HG03575 (cell line): Measurements from ENCODE around the gene DNAJB12.
"Not testable (repeated sequence)": the region's sequence is repeated elsewhere in the genome, so short reads cannot be mapped to it uniquely, and the experiment has no call there.

Experiments used
- ATAC-seq: cut with Tn5 transposase; IDR thresholded peaks from one replicate; pipeline ENCODE4 v1.9.1; 2021; ENCODE audit not compliant: unreplicated experiment, insufficient number of reproducible peaks, low FRiP score; ENCODE audit errors: extremely low read depth

DNAJB12 gene

DNA sequence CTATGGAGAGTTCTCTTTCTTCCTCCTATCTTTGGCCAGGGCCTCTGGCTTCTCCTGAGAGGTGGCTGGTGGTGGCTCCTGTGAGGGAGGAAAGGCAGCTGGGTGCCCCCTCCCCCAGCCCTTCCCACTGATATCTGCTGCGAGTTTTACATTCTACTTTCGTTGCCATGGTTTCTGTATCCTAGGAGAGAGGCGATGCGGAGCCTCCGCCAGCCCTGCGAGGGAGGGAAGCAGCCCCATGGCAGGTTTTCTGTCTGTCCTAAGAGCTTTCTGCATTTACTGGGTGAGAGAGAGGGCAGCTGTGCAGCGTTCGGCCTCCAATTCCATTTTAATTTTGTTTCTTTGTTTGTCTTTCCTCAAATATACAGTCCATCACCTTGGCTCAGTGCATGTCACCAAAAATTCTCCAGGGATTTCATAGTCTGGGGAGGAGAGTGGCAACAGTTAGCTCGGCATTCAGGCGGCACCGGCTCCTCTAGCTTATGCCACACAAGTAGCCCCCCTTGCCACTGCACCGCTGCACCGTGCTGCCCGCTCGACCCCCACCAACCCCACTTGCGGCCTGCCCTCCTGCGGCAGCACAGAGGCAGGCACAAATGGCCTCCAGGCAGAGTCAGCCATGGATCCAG lies 20.4 kb downstream of the DNAJB12 start:
- ATAC-seq, result no peak

DNA sequence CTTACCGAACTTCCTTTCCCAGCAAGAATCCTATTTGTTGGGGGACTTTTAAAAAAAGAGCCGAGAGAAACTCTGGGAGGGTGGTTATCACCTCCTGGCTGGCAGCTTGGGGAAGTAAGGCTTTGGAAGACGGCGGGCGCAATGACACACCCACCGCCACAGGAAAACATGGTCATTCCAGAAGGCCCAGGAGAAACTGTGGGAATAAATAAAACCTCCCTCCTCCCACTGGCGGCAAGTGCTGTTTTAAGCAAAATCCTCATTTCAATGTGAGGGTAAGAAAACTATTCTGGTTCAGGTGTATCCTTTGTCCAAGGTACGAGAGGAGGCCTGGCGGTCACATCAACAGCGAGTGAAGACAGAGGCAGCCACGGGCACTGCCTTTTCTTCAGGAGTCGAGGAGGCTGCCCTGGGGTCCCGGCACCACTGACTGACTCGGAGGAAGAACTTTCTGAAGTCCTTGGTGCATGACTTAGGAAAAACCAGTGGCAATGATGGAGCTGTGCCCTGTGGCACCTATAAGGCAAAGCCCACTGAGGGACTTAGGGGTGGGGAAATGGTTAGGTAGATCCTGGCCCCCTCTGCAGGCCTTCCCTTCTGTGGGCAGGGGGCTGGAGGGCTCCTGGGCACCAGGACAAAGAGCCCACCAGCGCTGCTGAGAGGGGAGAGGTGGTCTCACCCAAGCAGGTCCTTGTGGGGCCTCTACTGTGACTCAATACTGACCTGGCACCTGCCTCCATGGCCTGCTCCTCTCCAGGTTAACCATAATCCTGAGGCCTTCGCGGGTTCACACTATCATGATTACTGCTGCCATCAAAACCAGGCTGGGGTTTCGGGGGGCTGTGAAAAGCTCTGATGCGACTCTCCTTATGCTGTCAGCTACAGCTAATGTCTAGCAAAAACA lies 21.4 kb downstream of the DNAJB12 start:
- ATAC-seq, result no peak

DNA sequence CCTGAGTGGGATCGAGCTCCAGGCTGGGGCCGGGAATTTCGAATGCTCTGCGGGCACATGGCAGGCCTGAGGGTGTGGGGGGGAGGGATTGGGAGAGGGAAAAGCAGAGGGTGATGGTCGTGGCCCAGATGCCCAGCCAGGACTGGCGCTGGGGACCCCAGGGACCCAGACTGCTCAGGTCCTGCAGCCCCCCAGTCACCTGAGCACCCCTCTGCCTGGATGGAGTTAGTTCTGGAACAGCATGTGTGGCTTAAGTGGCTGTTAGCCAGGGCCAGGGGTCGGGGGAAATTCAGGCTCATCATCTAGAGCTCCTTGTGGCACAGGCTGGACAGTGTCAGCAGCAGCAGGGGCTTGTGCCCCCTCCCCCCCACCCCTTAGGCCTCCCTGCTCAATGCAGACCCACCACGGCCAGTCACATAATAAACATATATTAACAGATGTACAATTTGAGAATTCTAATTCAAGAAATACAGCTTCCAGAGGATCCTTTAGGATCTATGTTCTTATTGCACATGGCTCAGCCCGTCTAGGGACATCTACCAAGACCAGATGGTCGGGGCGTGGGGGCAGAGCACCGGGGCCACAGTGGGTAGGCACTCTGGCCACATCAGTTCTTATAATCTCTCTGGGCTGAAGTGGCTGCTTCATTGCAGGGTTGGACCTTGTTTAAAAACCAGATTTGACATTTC lies 22.2 kb downstream of the DNAJB12 start:
- no peak for ATAC-seq

DNA sequence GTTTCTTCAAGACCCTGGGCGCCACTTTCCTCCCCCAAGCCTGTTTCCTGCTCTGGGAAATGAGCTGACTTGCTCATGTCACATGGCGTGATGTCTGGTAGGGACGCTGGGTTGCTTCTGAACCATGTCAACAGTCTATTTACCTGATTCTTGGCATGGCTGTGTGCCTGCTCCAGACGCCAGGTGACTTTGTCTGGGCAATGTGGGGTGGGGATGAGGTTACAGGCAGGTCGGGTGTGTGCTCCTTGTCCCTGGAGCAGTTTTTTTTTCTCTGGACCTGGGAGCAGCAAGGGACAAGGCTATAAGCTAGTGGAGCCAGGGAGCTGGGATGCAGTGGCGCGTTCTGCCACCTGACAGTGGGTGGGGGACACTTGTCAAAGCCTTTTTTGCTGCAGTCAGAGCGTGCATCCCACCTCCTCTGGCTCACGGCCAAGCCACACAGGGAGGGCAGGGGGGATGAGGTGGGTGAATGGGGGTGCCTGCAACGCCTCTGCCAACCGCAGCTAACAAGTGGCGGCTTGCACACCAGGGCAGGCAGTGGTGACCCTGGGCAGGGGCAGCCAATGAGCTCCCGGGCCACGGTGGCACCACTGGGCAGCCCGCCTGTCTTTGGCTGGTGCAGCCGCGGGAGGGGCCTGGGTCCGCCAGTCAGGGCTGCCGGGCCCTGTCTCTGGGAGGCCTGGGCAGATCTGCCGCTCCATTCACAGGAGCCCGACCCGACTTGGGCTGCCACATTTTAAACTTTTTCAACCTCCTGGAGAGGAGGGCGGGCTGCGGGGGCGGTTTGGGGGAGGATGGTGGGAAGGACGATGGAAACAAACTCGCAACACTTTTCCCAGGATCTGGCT lies 22.9 kb downstream of the DNAJB12 start:
- no peak for ATAC-seq

DNA sequence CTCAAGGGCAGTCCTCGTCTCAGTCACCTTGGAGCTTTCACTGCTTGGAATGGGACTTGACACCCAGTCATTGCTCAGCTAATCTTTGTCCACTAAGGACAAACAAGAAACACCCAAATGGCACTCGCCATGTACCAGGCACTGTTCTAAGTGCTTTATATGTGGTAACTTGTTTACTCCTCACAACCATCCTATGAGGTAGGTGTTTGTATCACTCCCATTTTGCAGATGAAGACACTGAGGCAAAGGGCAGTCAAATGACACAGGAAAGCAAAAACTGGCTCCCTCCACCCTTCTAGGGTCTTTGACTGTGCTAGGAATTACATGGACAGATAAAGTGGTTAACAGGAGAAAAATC lies 24.7 kb downstream of the DNAJB12 start:
- ATAC-seq, result no peak

DNA sequence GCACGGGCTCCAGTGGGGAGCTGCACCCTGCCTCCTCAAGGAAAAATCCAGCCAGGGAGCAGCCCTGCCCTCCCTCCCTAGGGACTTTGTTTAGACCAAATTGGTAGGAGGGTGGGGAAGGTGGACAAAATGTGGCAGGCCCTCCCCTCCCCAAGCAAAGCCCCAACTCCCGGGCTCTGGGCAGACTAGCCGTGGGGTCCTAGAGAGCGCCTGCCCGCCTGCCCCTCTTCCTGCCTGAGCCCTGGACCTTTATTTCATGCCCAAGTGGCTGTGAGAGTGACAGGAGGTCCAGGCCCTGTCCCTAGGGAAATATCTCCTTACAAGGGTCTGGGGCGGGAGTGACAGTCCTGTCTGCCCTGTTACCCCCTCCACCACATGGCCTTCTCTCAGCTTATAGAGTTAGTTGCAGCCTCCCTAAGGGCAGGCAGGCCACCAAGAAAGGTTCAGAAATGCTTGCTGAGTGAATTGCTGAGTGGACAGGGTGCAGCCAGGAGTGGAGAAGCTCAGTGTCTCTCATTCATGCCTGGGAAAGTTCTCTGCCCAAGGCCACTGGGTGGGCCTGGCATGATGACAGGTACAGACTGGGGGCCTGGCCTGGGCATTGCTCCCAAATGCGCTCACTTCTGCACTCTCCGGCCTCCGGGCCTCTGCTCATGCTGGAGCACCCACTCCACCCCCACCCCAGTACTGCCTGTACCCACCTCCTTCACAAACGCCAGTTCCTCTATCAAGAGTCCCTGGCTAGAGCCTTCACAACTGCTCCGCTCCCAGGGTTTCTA lies 25.2 kb downstream of the DNAJB12 start:
- no peak for ATAC-seq

DNA sequence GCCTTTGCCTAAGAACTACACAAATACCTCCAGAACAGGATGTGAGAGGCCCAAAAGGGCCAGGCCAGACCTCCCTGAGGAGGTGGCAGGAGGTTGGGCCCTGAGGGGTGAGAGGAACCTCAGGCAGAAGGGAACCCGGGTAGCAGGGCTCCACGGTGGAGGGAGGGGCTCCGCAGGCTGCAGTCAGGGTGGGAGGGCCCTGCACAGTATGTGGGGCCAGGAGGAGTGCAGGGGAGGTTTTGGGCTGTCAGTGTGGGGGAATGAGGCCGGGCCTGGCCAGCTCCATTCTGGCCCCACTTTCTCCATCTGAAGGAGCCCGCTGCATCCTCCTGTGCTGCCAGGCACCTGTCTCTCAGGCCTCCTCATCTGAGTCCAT lies 25.9 kb downstream of the DNAJB12 start:
- ATAC-seq, result no peak

DNA sequence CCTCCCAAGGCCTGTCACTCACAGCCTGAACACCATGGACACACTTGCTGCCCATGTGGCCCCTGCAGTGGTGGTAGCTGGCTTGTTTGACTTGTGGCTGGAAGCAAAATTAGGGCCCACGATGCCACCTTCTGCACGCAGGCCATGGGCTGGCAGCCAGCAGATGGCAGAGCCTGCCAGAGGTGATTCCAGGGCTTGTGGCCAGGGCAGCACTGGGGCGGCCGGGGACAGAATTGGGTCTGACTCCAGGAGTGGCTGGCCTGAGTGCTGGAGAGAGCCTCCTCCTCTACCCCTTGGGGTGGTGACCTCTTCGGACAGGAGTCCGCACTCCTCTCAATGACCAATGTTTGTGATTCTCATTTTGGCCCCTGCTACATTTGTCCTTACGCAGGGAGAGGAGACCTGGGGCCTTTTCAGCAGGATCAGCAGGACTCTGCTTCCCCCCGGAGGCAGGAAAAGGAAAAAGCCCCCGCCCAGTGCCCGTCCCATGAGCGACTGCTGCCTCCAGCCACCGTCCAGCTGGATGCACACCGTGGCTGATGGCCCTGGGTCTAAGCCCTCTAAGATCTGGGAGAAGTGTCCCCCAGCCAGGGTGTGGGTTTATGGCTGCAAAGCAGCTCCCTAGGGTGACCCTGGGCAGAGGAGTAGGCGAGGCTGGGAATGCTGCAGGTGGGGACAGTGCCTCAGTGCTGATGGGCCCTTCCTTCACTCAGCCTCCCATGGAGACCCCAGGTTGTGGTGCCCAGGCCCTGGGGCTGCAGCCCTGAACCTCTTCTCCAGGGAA lies 26.5 kb downstream of the DNAJB12 start:
- no peak for ATAC-seq

DNA sequence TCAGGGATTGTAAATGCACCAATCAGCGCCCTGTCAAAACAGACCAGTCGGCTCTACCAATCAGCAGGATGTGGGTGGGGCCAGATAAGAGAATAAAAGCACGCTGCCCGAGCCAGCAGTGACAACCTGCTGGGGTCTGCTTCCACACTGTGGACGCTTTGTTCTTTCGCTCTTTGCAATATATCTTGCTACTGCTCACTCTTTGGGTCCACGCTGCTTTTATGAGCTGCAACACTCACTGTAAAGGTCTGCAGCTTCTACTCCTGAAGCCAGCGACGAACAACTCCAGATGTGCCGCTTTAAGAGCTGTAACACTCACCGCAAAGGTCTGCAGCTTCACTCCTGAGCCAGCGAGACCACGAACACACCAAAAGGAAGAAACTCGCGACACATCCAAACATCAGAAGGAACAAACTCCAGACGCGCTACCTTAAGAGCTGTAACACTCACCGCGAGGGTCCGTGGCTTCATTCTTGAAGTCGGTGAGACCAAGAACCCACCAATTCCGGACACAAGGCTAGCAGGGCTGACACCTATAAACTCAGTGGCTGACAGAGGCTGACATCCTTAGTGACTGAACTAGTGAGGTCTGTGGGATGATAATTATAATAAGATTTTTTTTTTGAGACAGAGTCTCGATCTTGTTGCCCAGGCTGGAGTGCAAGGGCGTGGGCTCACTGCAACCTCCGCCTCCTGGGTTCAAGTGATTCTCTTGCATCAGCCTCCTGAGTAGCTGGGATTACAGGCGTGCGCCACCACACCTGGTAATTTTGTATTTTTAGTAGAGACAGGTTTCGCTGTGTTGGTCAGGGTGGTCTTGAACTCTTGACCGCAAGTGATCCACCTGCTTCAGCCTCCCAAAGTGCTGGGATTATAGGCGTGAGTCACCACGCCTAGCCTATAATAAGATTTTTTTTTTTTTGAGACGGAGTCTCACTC lies 27.8 kb downstream of the DNAJB12 start:
- ATAC-seq, result not testable (repeated sequence)

DNA sequence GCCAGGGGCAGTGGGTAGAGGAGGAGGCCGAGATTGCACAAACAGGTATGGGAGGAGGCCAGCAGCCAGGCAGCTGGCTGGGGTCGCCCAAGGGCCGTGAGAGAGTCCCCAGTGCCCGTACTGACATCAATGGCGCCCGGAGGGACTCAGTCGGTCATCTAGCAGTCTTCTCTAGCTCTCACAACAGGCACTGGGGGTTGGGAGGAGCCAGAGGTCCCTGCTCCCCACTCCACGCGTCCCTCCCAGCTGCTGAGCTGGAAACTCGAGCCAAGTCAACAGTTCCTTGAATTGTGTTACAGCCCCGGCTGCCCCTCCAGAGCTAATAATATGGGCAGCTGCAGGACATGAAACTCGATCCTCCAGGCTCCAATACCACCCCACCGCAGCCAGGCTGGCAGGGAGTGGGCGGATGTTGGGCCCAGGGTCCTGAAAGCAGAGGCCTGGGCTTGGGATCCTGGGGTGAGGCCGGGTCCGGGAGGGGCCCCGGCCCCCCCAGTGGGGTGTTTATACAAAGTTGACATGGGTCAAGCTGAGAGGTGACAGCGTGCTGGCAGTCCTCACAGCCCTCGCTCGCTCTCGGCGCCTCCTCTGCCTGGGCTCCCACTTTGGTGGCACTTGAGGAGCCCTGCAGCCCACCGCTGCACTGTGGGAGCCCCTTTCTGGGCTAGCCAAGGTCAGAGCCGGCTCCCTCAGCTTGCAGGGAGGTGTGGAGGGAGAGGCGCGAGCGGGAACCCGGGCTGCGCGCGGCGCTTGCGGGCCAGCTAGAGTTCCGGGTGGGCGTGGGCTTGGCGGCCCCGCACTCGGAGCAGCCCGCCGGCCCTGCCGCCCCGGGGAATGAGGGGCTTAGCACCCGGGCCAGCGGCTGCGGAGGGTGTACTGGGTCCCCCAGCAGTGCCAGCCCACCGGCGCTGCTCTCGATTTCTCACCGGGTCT lies 29.2 kb downstream of the DNAJB12 start:
- ATAC-seq, result not testable (repeated sequence)

DNA sequence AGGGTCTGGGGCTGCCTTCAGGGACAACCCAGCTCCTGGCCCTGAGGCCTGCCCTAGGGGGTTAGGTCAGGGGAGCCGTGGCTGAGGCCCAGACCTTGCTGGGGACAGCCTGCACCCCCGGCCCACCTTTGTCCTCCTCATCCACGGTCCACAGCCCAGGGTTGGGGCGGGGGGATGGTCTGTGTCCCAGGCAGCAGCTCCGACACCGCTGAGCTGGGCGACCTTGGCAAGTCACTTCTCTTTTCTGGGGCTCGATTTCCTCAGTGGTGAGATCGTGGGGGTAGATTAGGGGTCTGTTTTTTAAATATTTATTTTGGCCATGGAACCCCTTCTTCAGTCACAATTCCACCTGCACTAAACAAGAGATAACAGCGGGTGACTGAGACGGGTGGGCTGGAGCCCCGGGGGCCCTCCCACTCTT lies 30.9 kb downstream of the DNAJB12 start:
- ATAC-seq, result no peak

DNA sequence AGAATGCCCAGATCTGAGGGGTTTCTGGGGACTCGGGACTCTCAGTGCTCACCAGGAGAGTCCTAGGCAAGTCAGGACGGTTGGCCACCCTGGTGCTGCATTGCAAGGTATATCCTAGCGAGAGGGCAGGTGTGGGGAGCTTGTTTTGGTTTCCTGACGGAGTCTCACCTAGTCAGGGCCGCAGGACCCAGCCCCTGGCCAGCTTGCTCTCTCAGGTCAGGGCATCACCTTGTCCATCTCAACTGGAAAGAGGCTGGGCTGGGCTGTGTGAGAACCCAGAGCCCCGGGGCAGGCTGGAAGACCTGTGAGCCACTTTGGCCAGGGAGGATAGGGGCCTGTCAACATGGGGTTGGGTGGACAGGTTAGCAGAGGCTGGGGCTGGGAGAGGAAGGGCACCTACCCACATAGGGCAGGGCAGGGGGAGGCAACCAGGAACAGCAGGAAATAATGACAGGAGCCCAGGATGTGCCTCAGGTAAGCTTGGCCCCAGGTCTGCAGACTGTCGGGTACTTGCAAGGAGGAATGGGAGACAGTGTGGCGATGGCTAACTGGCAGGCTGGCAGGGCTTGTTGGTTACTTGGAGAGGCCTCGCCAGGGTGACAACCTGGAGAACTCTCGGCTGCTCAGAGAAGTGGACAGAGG lies 31.5 kb downstream of the DNAJB12 start:
- no peak for ATAC-seq

DNA sequence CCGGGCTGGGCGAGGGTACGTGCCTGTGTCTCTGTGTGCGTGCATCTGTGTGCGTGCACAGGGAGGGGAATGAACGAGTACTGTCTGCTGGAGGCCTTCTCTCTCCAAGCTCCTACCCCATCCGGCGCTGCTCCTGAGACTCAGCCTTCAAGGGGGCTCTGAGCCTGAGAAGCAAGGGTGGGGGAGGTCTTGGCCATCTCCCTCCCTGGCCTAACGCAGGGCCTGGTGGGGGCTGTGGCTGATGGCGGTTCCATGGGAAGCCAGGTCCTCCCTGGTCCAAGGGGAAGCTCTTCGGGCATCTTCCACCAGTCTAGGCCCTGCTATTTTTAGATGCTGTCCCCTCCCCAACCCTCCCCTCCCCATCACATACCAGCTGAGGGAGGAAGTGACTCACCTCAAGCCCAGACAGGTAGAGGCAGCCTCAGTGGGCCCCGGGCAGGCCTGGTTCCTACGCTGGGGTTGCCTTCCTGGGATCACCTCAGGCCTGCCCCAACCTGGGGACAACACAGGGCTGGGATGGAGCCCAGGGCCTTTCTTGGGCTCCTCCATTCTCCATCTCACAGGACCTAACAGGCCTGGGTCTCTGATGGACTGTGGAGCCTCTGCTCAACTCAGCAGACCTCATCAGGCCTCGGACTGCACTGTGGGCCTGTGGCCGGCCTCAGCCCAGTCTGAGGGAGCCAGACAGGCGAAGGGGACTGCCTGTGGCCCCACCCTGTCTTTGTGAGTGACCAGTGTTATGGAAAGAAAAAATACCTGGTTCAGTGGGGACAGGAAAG lies 32.2 kb downstream of the DNAJB12 start:
- no peak for ATAC-seq

DNA sequence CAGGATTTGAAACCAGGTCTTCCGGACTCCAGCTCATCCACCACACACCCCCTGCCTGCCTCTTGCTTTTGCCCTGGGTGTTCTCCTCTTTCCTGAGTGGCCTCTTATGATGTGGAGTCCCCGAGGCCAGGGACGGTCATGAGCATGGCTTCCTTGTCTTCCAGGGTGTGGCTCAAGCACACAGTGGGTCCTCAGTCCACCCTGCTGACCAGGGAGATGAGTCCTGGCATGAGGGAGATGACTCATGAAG lies 32.8 kb downstream of the DNAJB12 start:
- no peak for ATAC-seq
